Keratinocyte (primary cell): Measurements from ENCODE around the gene FRMD3. TPM values are rescaled to one million over a fixed set of nuclear protein-coding genes. Genes with fewer than 3 reads are reported as not detected.

Experiments
- DNase-seq: peaks from one replicate; pipeline ENCODE4 v3.0.0-alpha.2; 2011; ENCODE audit warnings: low read depth, missing footprints, low spot score
- FAIRE-seq: peaks from 2 replicates; lab custom pipeline; 2011; peaks lifted over from hg19 to GRCh38; lab: Jason Lieb, UNC
- H2AFZ ChIP-seq: 2 replicates; pipeline ENCODE4 v1.6.0; 2012; ENCODE audit warnings: low read length, control low read depth, inconsistent platforms; ENCODE audit not compliant: control insufficient read depth
- H3K27ac ChIP-seq: 2 replicates; pipeline ENCODE4 v1.5.1; 2011; ENCODE audit warnings: low read length; ENCODE audit not compliant: control insufficient read depth, insufficient read depth
- H3K27me3 ChIP-seq: 3 replicates; pipeline ENCODE4 v1.6.0; 2011; ENCODE audit warnings: low read length; ENCODE audit not compliant: control insufficient read depth, insufficient read depth; ENCODE audit errors: extremely low read depth
- H3K36me3 ChIP-seq, 2 experiments: 2 replicates in 1 of 2; 3 replicates in 1 of 2; pipeline ENCODE4 v1.5.1; 2011; ENCODE audit warnings: low read length in 2 of 2, mild to moderate bottlenecking in 1 of 2; ENCODE audit not compliant: control insufficient read depth in 2 of 2, insufficient read depth in 2 of 2; ENCODE audit errors: extremely low read depth in 1 of 2
- H3K4me1 ChIP-seq: 3 replicates; pipeline ENCODE4 v1.5.1; 2011; ENCODE audit warnings: low read length; ENCODE audit not compliant: control insufficient read depth, insufficient read depth; ENCODE audit errors: extremely low read depth
- H3K4me2 ChIP-seq: 3 replicates; pipeline ENCODE4 v1.6.0; 2011; ENCODE audit warnings: low read depth, low read length; ENCODE audit not compliant: control insufficient read depth, insufficient read depth; ENCODE audit errors: extremely low read depth
- H3K4me3 ChIP-seq, 3 experiments: fragments of 200-600 bp in 1 of 3; sonication (generic) in 1 of 3; 2 replicates in 2 of 3; 3 replicates in 1 of 3; pipeline ENCODE4 v1.5.1; 2011 to 2016; ENCODE audit warnings: low read length in 3 of 3, mild to moderate bottlenecking in 3 of 3, control low read depth in 2 of 3, inconsistent platforms in 1 of 3, low read depth in 1 of 3, mixed read lengths in 1 of 3, mixed run types in 1 of 3, moderate library complexity in 1 of 3; ENCODE audit not compliant: control insufficient read depth in 2 of 3, insufficient read depth in 2 of 3; ENCODE audit errors: extremely low read depth in 1 of 3
- H3K79me2 ChIP-seq: 2 replicates; pipeline ENCODE4 v1.6.0; 2012; ENCODE audit warnings: low read length; ENCODE audit not compliant: control insufficient read depth, insufficient read depth
- H3K9ac ChIP-seq: 3 replicates; pipeline ENCODE4 v1.6.0; 2011; ENCODE audit warnings: low read length; ENCODE audit not compliant: control insufficient read depth, insufficient read depth; ENCODE audit errors: extremely low read depth
- H3K9me1 ChIP-seq: 3 replicates; pipeline ENCODE4 v1.6.0; 2011; ENCODE audit warnings: low read length; ENCODE audit not compliant: control insufficient read depth, insufficient read depth; ENCODE audit errors: extremely low read depth
- H3K9me3 ChIP-seq: 2 replicates; pipeline ENCODE4 v1.5.1; 2012; ENCODE audit warnings: low read depth, low read length; ENCODE audit not compliant: control insufficient read depth
- H4K20me1 ChIP-seq: 3 replicates; pipeline ENCODE4 v1.6.0; 2011; ENCODE audit warnings: low read length; ENCODE audit not compliant: control insufficient read depth, insufficient read depth; ENCODE audit errors: extremely low read depth
- EZH2 ChIP-seq: IDR thresholded peaks from one replicate; pipeline ENCODE4 v1.6.1; 2012; ENCODE audit warnings: inconsistent platforms, mild to moderate bottlenecking, low read length, moderate library complexity
- dilution Hi-C: fragments of 300-500 bp; cut with MboI; formaldehyde crosslinking; loops from one replicate; pipeline ENCODE4 v1.7.0; 2020; ENCODE audit warnings: low sequenced_read_pairs; ENCODE audit not compliant: extremely low pct_ligation_motif_present
- polyA plus RNA-seq, 5 experiments: library from polyadenylated mRNA; depleted of rRNA in 3 of 5; stranded (reverse) in 3 of 5; stranded (forward) in 1 of 5; unstranded in 1 of 5; fragments of >200 nt; gene quantifications; 1 replicate in 1 of 5; 2 replicates in 3 of 5; 3 replicates in 1 of 5; pipeline versions ENCODE4 v1.2.1 to v1.2.3, GENCODE V29; 2011 to 2012; ENCODE audit warnings: missing spikeins in 2 of 5, low read depth in 1 of 5, low replicate concordance in 1 of 5
- TF ChIP-seq, protein P1 (sequence below), 3 experiments: IDR thresholded peaks in 1 of 3; conservative IDR thresholded peaks in 1 of 3; optimal IDR thresholded peaks in 1 of 3; 2 replicates in 2 of 3; 3 replicates in 1 of 3; pipeline versions ENCODE3 to v1.5.1; 2011; ENCODE audit warnings: low read length in 3 of 3, mild to moderate bottlenecking in 3 of 3, moderate library complexity in 2 of 3, control low read depth in 1 of 3, inconsistent platforms in 1 of 3; ENCODE audit not compliant: insufficient read depth in 2 of 3; ENCODE audit errors: extremely low read depth in 1 of 3

The FRMD3 gene
- polyA plus RNA-seq, 1 donor (not counting 4 experiments of a cell fraction or from before 2014, with no cell fraction given): 0.21 TPM

- Histone ChIP-seq H3K9me1 (no peaks in the 10 kb centered on the region), H3K79me2 (no peaks in the 10 kb centered on the region), H3K36me3 (no peaks in the 10 kb centered on the region), H3K9ac (no peak overlapping the region), H3K4me2 (no peak overlapping the region), H3K4me1 (peaks cover 6% of the 10 kb centered on the region), H3K9me3 (no peaks in the 10 kb centered on the region), H3K27me3 (no peaks in the 10 kb centered on the region), H3K4me3 (no peak overlapping the region), H4K20me1 (no peaks in the 10 kb centered on the region), H3K27ac (no peak overlapping the region), H2AFZ (no peak overlapping the region)
- FAIRE-seq (no peak), DNase-seq (no peak)
- TF ChIP-seq EZH2: no peak
- TF ChIP-seq, protein P1, sequence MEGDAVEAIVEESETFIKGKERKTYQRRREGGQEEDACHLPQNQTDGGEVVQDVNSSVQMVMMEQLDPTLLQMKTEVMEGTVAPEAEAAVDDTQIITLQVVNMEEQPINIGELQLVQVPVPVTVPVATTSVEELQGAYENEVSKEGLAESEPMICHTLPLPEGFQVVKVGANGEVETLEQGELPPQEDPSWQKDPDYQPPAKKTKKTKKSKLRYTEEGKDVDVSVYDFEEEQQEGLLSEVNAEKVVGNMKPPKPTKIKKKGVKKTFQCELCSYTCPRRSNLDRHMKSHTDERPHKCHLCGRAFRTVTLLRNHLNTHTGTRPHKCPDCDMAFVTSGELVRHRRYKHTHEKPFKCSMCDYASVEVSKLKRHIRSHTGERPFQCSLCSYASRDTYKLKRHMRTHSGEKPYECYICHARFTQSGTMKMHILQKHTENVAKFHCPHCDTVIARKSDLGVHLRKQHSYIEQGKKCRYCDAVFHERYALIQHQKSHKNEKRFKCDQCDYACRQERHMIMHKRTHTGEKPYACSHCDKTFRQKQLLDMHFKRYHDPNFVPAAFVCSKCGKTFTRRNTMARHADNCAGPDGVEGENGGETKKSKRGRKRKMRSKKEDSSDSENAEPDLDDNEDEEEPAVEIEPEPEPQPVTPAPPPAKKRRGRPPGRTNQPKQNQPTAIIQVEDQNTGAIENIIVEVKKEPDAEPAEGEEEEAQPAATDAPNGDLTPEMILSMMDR (optimal IDR thresholded peaks at IDR 0.05 in 1 of 3, IDR thresholded peaks at IDR 0.05 in 1 of 3, conservative IDR thresholded peaks at IDR 0.05 in 1 of 3; ENCODE audit: extremely low read depth in 1 of 3, insufficient read depth in 2 of 3, low read length in 3 of 3): no peak
- dilution Hi-C loops: no loop called here
Observed at GRCh38 chr9:83315649-83316048, 222.6 kb downstream of the FRMD3 start.

- H3K4me1 ChIP-seq: peaks cover 6% of the 10 kb centered on the region
- FAIRE-seq (no peak), DNase-seq (no peak)
- H3K36me3 ChIP-seq: no peaks in the 10 kb centered on the region
- H4K20me1 ChIP-seq: no peaks in the 10 kb centered on the region
- H3K27me3 ChIP-seq: no peaks in the 10 kb centered on the region
- no peak overlapping the region for H3K27ac ChIP-seq
- H3K9me1 ChIP-seq: no peaks in the 10 kb centered on the region
- H3K4me2 ChIP-seq: no peak overlapping the region
- H3K9me3 ChIP-seq: no peaks in the 10 kb centered on the region
- no peaks in the 10 kb centered on the region for H3K79me2 ChIP-seq
- dilution Hi-C loops: no loop called here
- no peak for TF ChIP-seq EZH2
- TF ChIP-seq, protein P1 (optimal IDR thresholded peaks at IDR 0.05 in 1 of 3, IDR thresholded peaks at IDR 0.05 in 1 of 3, conservative IDR thresholded peaks at IDR 0.05 in 1 of 3; ENCODE audit: extremely low read depth in 1 of 3, insufficient read depth in 2 of 3, low read length in 3 of 3): no peak
- H3K9ac ChIP-seq: no peak overlapping the region
- H2AFZ ChIP-seq: no peak overlapping the region
- no peak overlapping the region for H3K4me3 ChIP-seq
Observed at GRCh38 chr9:83313781-83314180, 224.4 kb downstream of the FRMD3 start.
